Peyer's patch (tissue), 4 donors: ENCODE measurements around the gene AMPD3. TPM values are rescaled to one million over a fixed set of nuclear protein-coding genes. Genes with fewer than 3 reads are reported as not detected.

Source experiments
- DNase-seq, 3 donors: peaks; one replicate each; pipeline ENCODE4 v3.0.0-alpha.2; 2017 to 2019
- H3K27ac ChIP-seq, 4 donors: fragments of 200-600 bp; sonication (generic); one replicate each; pipeline ENCODE4 v1.5.1; 2016 to 2019
- H3K27me3 ChIP-seq, 2 donors: fragments of 200-600 bp; sonication (generic); one replicate each; pipeline ENCODE4 v1.5.1; 2019
- H3K36me3 ChIP-seq, 3 donors: fragments of 200-600 bp; sonication (generic); one replicate each; pipeline ENCODE4 v1.5.1; 2016 to 2019
- H3K4me1 ChIP-seq, 4 donors: fragments of 200-600 bp; sonication (generic); one replicate each; pipeline ENCODE4 v1.5.1; 2016 to 2019
- H3K4me3 ChIP-seq, 4 donors: fragments of 200-600 bp; sonication (generic); 1 replicate in 3 of 4; 2 replicates in 1 of 4; pipeline ENCODE4 v1.5.1; 2016 to 2019; ENCODE audit warnings: mild to moderate bottlenecking in 1 of 4
- H3K9me3 ChIP-seq, 4 donors: fragments of 200-600 bp; sonication (generic); one replicate each; pipeline ENCODE4 v1.5.1; 2016 to 2019; ENCODE audit warnings: mild to moderate bottlenecking in 1 of 4
- CTCF ChIP-seq, 6 experiments: fragments of 450-650 bp in 4 of 6; fragments of 200-600 bp in 2 of 6; sonication (generic) in 1 of 6; IDR thresholded peaks; one replicate each; pipeline ENCODE4 v1.5.1; 2017 to 2019; ENCODE audit warnings: antibody characterized with exemption in 6 of 6, mild to moderate bottlenecking in 3 of 6, moderate library complexity in 1 of 6
- POLR2A ChIP-seq, 2 donors: fragments of 450-650 bp; IDR thresholded peaks; one replicate each; pipeline ENCODE4 v1.5.1; 2017; ENCODE audit warnings: antibody characterized with exemption in 2 of 2, mild to moderate bottlenecking in 2 of 2, moderate library complexity in 2 of 2
- total RNA-seq, 4 donors: library from RNA; depleted of rRNA; stranded (reverse); fragments of >200 nt; gene quantifications; one replicate each; pipeline ENCODE4 v1.1.0, GENCODE V29; 2016

AMPD3 gene
- total RNA-seq, 4 donors from 2014 or later, result 12.4 to 28.9 (median 17.6) TPM

- H3K4me1 ChIP-seq, result peaks cover 0 to 7% (median 0%) of the 10 kb centered on the region in 4 donors
- no peaks in the 10 kb centered on the region for H3K36me3 ChIP-seq
- no peak for TF ChIP-seq CTCF (IDR thresholded peaks at IDR 0.05)
- no peak for TF ChIP-seq POLR2A (IDR thresholded peaks at IDR 0.05)
- H3K9me3 ChIP-seq, result no peaks in the 10 kb centered on the region
- H3K27ac ChIP-seq, result no peak overlapping the region
- no peak for DNase-seq
- H3K4me3 ChIP-seq, result no peak overlapping the region
- no peaks in the 10 kb centered on the region for H3K27me3 ChIP-seq
These were observed 83.9 kb downstream of the AMPD3 start for GRCh38 chr11:10538924-10539323.

GRCh38 chr11:10539339-10539738, 84.3 kb downstream of the AMPD3 start:
- Histone ChIP-seq H3K4me1 (peaks cover 0 to 7% (median 0%) of the 10 kb centered on the region in 4 donors), H3K4me3 (no peak overlapping the region), H3K36me3 (no peaks in the 10 kb centered on the region), H3K27ac (no peak overlapping the region), H3K9me3 (no peaks in the 10 kb centered on the region), H3K27me3 (no peaks in the 10 kb centered on the region)
- DNase-seq, result no peak
- TF ChIP-seq CTCF (IDR thresholded peaks at IDR 0.05) (no peak), POLR2A (IDR thresholded peaks at IDR 0.05) (no peak)

- no peaks in the 10 kb centered on the region for H3K36me3 ChIP-seq
- peak overlapping the region; percentile 69 to 84 (median 76) for H3K4me3 ChIP-seq
- H3K9me3 ChIP-seq, result no peaks in the 10 kb centered on the region
- peaks cover 0 to 7% (median 0%) of the 10 kb centered on the region in 4 donors for H3K4me1 ChIP-seq
- H3K27me3 ChIP-seq, result no peaks in the 10 kb centered on the region
- TF ChIP-seq CTCF (IDR thresholded peaks at IDR 0.05), result no peak
- TF ChIP-seq POLR2A (IDR thresholded peaks at IDR 0.05), result no peak
- peak overlapping the region; percentile 88 to 92 (median 90) for H3K27ac ChIP-seq
- peak in 2 of 3 donors; percentile 50 to 70 for DNase-seq
These were observed 85.5 kb downstream of the AMPD3 start for GRCh38 chr11:10540546-10540914.

GRCh38 chr11:10540915-10541560, 86.0 kb downstream of the AMPD3 start, which contains the start of gene RNF141:
TSS of gene RNF141 (minus strand) at chr11:10541187. CDS start at chr11:10534158, 7,029 bp downstream.
- peak; percentile 93 to 96 for TF ChIP-seq POLR2A (IDR thresholded peaks at IDR 0.05)
- peak; percentile 73 to 92 (median 86) for TF ChIP-seq CTCF (IDR thresholded peaks at IDR 0.05)
- DNase-seq, result peak; percentile 96 to 99 (median 98)
- no peaks in the 10 kb centered on the region for H3K36me3 ChIP-seq

GRCh38 chr11:10541561-10541930, 86.5 kb downstream of the AMPD3 start:
- H3K27ac ChIP-seq, result peak overlapping the region; percentile 88 to 92 (median 90)
- TF ChIP-seq POLR2A (IDR thresholded peaks at IDR 0.05) (no peak), CTCF (IDR thresholded peaks at IDR 0.05) (no peak)
- no peak for DNase-seq
- H3K27me3 ChIP-seq, result no peaks in the 10 kb centered on the region
- H3K36me3 ChIP-seq, result no peaks in the 10 kb centered on the region
- peaks cover 0 to 7% (median 0%) of the 10 kb centered on the region in 4 donors for H3K4me1 ChIP-seq
- no peaks in the 10 kb centered on the region for H3K9me3 ChIP-seq
- peak overlapping the region; percentile 69 to 84 (median 76) for H3K4me3 ChIP-seq

More at GRCh38 chr11:10540915-10541560, 86.0 kb downstream of the AMPD3 start, which contains the start of gene RNF141:
- H3K4me1 ChIP-seq, result peaks cover 0 to 7% (median 0%) of the 10 kb centered on the region in 4 donors
- peak within 1 kb of the TSS; percentile 88 to 92 (median 90) for H3K27ac ChIP-seq
- peak within 1 kb of the TSS; percentile 69 to 84 (median 76) for H3K4me3 ChIP-seq
- no peaks in the 10 kb centered on the region for H3K27me3 ChIP-seq
- H3K9me3 ChIP-seq, result no peaks in the 10 kb centered on the region
